ENCODE data around the gene SOBP. TPM values are rescaled to one million over a fixed set of nuclear protein-coding genes. Genes with fewer than 3 reads are reported as not detected.
A peak's percentile ranks its signal among the peaks of the same experiment; 100 is the strongest.

SOBP gene
- under 1 TPM; 0.25 to 0.26 TPM for total RNA-seq

DNA sequence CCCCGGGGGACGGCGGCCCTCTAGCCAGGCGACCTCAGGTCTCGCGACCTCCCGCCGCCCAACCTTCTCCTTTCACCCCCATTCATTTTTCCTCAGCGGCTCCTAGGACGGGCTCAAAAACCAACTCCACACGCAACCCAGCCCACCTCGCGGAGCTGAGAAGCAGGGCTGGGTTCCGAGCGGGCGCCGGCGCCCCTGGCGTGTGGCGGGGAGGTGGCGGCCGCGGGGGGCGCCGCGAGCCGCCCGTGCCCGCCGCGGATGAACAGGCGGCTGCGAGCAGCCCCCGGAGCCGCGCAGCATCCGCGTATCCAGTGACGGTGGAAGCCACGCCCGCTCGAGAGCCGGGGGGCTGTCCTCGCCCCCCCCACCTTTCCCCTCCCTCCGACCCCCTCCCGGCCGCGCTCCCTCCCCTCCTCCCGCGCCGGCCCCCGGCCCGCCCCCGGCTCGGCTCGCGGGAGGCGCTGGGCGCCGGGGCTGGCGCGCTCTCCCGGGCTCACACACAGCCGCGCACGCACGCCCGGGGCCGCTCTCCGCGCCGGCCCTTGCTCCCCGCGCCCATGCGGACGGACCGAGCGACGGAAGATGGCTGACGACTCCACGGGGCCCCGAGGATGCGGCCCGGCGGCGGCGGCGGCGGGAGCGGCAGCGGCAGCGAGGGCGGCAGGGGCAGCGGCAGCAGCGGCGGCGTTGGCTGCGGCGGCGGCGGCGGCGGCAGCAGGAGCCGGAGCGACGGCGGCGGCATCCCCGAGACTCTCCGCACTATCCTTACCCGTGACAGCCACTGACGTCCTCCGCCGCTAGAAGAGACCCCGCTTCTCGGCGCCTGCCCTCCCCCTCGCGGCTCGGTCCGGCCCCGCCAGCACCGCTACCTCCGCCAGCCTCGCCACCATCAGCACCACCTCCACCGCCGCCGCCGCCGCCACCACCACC is at the start of gene SOBP:
SOBP (plus strand) TSS at position 482 of the 930 bp plus-strand sequence. CDS start 500 bp downstream, outside the sequence.
- CTCF ChIA-PET: interaction anchor here (0.6 to 2.3 kb wide), 8 partner anchors 8 to 214 kb away, joined by 3 to 10 read pairs (median 3); partner anchors contain the start of gene PDSS2
- no peaks in the 10 kb centered on the region for H3K36me3 Mint-ChIP-seq (ENCODE audit: low read depth)
- H3K27ac Mint-ChIP-seq: no peak within 1 kb of the TSS
- H3K9me3 Mint-ChIP-seq: no peaks in the 10 kb centered on the region
- peak within 1 kb of the TSS; percentile 80 for H3K4me3 Mint-ChIP-seq
- peaks cover 46% of the 10 kb centered on the region for H3K27me3 Mint-ChIP-seq (ENCODE audit: low read depth)
- intact Hi-C loops (cut with micrococcal nuclease): loop anchor here (1.0 to 10.0 kb wide), 3 partner anchors 167 to 375 kb away; no protein-coding TSS in a partner anchor
- H3K4me1 Mint-ChIP-seq (ENCODE audit: low read depth): peaks cover 12% of the 10 kb centered on the region
- peak; percentile 28 for DNase-seq

DNA sequence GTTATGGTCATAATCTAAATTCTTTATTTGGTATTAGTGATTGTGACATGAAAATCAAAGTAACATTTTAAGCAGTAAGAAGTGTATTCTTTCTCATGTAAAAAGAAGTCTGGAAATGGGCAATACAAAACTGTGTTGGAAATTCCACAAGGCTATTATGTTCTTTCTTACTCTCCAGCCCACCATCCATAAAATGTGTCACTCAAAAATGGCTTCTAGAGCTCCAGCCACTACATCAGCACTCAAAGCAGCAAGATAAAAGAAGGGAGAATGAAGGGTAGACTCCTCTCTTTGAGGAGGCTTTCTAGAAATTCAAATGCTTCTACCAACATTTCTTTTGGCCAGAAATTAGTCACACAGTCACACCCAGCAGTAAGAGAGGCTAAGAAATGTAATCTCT is 49.0 kb upstream of the SOBP start:
- Mint-ChIP-seq H3K27ac (no peak overlapping the region), H3K4me1 (ENCODE audit: low read depth) (peaks cover 15% of the 10 kb centered on the region), H3K27me3 (ENCODE audit: low read depth) (no peaks in the 10 kb centered on the region), H3K4me3 (no peak overlapping the region), H3K9me3 (no peaks in the 10 kb centered on the region), H3K36me3 (ENCODE audit: low read depth) (peaks cover 7% of the 10 kb centered on the region)
- intact Hi-C loops (cut with micrococcal nuclease): no loop called here
- CTCF ChIA-PET: no interaction called here
- DNase-seq: no peak

- CTCF ChIA-PET: no interaction called here
- intact Hi-C loops (cut with micrococcal nuclease): no loop called here
- DNase-seq: no peak
- peaks cover 14% of the 10 kb centered on the region for H3K4me1 Mint-ChIP-seq (ENCODE audit: low read depth)
- H3K27me3 Mint-ChIP-seq (ENCODE audit: low read depth): no peaks in the 10 kb centered on the region
- peaks cover 12% of the 10 kb centered on the region for H3K36me3 Mint-ChIP-seq (ENCODE audit: low read depth)
- H3K27ac Mint-ChIP-seq: no peak overlapping the region
- H3K4me3 Mint-ChIP-seq: no peak overlapping the region
- H3K9me3 Mint-ChIP-seq: peaks cover 3% of the 10 kb centered on the region
Measured at GRCh38 chr6:107441682-107442081, 48.2 kb upstream of the SOBP start.

- H3K27ac Mint-ChIP-seq: no peak overlapping the region
Measured at GRCh38 chr6:107442938-107443607, 46.8 kb upstream of the SOBP start.

GRCh38 chr6:107443608-107444267 is 46.2 kb upstream of the SOBP start:
- intact Hi-C loops (cut with micrococcal nuclease): no loop called here
- peaks cover 18% of the 10 kb centered on the region for H3K9me3 Mint-ChIP-seq
- H3K27me3 Mint-ChIP-seq (ENCODE audit: low read depth): no peaks in the 10 kb centered on the region
- CTCF ChIA-PET: no interaction called here
- H3K4me3 Mint-ChIP-seq: no peak overlapping the region
- H3K36me3 Mint-ChIP-seq (ENCODE audit: low read depth): peaks cover 28% of the 10 kb centered on the region
- no peak overlapping the region for H3K27ac Mint-ChIP-seq
- no peak for DNase-seq
- H3K4me1 Mint-ChIP-seq (ENCODE audit: low read depth): peaks cover 9% of the 10 kb centered on the region

More at GRCh38 chr6:107442938-107443607, 46.8 kb upstream of the SOBP start:
- Mint-ChIP-seq H3K27me3 (ENCODE audit: low read depth) (no peaks in the 10 kb centered on the region), H3K4me1 (ENCODE audit: low read depth) (peaks cover 9% of the 10 kb centered on the region), H3K36me3 (ENCODE audit: low read depth) (peaks cover 23% of the 10 kb centered on the region), H3K9me3 (peaks cover 12% of the 10 kb centered on the region), H3K4me3 (no peak overlapping the region)
- DNase-seq: no peak
- intact Hi-C loops (cut with micrococcal nuclease): no loop called here
- CTCF ChIA-PET: interaction anchor here (0.7 kb wide), 1 partner anchor 465 kb away, joined by 3 read pairs; no protein-coding TSS in a partner anchor

DNA sequence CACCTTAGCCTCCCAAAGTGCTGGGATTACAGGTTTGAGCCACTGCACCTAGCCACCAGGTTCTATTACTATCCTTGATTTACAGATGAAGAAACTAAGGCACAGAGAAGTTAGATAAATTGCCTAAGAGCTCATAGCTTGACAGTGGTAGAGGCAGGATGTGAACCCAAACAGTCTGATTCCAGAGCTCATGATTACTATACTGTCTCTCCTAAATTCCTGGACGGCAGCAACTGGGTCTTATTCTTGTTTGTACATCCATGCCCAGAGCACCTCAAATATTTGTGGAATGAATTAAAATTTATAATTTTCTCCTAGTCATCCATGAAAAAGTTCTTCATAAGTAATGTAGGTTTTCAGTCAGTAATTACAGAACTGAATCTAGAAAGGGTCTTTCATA is 45.6 kb upstream of the SOBP start:
- Mint-ChIP-seq H3K4me3 (no peak overlapping the region), H3K36me3 (ENCODE audit: low read depth) (peaks cover 32% of the 10 kb centered on the region), H3K27ac (no peak overlapping the region), H3K4me1 (ENCODE audit: low read depth) (peaks cover 9% of the 10 kb centered on the region), H3K9me3 (peaks cover 22% of the 10 kb centered on the region), H3K27me3 (ENCODE audit: low read depth) (no peaks in the 10 kb centered on the region)
- DNase-seq: no peak
- CTCF ChIA-PET: no interaction called here
- intact Hi-C loops (cut with micrococcal nuclease): no loop called here

- Mint-ChIP-seq H3K9me3 (peaks cover 24% of the 10 kb centered on the region), H3K27me3 (ENCODE audit: low read depth) (no peaks in the 10 kb centered on the region), H3K4me1 (ENCODE audit: low read depth) (no peaks in the 10 kb centered on the region), H3K4me3 (no peak overlapping the region), H3K27ac (no peak overlapping the region), H3K36me3 (ENCODE audit: low read depth) (peaks cover 45% of the 10 kb centered on the region)
- CTCF ChIA-PET: no interaction called here
- intact Hi-C loops (cut with micrococcal nuclease): no loop called here
- DNase-seq: no peak
Measured at GRCh38 chr6:107447663-107448216, 42.2 kb upstream of the SOBP start.

DNA sequence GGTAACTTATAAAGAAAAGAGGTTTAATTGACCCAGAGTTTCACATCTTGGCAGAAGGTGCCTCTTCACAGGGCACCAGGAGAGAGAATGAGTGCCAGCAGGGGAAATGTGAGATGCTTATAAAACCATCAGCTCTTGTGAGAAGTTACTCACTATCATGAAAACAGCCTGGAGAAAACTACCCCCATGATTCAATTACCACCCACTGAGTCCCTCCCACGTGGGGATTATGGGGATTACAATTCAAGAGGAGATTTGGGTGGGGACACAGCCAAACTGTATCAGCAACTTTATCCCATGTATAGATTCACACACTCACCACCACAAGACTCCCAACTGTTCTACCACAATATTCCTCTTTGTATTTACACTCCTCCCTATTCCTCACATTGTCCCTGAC is 41.1 kb upstream of the SOBP start:
- intact Hi-C loops (cut with micrococcal nuclease): no loop called here
- Mint-ChIP-seq H3K9me3 (peaks cover 24% of the 10 kb centered on the region), H3K27me3 (ENCODE audit: low read depth) (no peaks in the 10 kb centered on the region), H3K4me1 (ENCODE audit: low read depth) (no peaks in the 10 kb centered on the region), H3K27ac (no peak overlapping the region), H3K4me3 (no peak overlapping the region), H3K36me3 (ENCODE audit: low read depth) (peaks cover 50% of the 10 kb centered on the region)
- CTCF ChIA-PET: no interaction called here
- no peak for DNase-seq

- Mint-ChIP-seq H3K9me3 (no peaks in the 10 kb centered on the region), H3K27ac (peak overlapping the region; percentile 87), H3K36me3 (ENCODE audit: low read depth) (peaks cover 4% of the 10 kb centered on the region), H3K4me1 (ENCODE audit: low read depth) (peaks cover 19% of the 10 kb centered on the region), H3K27me3 (ENCODE audit: low read depth) (no peaks in the 10 kb centered on the region), H3K4me3 (peak overlapping the region; percentile 80)
- peak; percentile 25 for DNase-seq
- intact Hi-C loops (cut with micrococcal nuclease): loop anchor here (1.0 to 10.0 kb wide), 11 partner anchors 30 to 1133 kb away; partner anchors contain the start of genes AFG1L, ATG5, MTRES1 and OSTM1
- CTCF ChIA-PET: interaction anchor here (0.6 to 3.2 kb wide), 8 partner anchors 19 to 1133 kb away, joined by 3 to 14 read pairs (median 3); partner anchors contain the start of gene SOBP
Measured at GRCh38 chr6:107458672-107459282, 31.1 kb upstream of the SOBP start.

DNA sequence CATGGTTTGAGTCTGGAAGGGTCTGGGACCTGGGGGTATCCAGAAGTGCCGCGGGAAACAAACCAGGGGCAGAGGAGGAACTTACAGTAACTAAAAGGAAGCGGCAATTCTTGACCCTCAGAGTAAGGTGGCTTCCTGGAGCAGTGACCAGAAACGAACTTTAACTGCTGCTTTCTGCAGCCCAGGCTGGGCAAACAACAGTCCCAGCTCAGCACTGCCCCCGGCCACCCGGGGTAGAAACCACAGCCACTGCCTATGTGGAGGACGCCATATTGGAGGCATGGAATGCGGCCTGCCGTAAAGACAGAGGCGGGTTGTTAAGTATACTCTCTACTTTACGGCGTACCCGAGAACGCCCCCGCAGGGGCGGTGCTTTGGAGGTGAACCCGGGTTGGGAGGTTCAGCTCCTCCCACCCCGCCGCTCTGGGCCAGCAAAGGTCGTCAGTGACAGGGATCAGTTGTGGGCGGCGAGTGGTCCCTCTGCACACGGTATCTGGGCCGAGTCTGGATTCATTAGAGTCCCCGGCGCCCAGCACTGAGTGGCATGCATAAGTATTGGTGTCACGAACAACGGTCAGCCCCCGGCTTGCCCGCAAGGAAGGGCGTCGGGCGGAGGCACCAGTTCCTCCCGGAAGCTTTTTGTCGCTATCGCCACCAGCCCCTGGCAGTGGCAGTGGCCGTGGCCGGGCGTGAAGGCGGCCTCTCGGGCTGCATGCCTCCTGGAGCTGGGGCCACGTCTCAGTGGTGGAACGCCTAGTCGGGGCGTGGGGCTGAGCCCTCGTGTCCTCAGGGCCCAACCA is 30.4 kb upstream of the SOBP start, which contains the start of gene PDSS2:
PDSS2 (minus strand) TSS at position 282 of the 800 bp plus-strand sequence; CDS start at position 3, 279 bp downstream.
- CTCF ChIA-PET: interaction anchor here (0.7 to 3.2 kb wide), 7 partner anchors 14 to 1133 kb away, joined by 3 to 14 read pairs (median 3); partner anchors contain the start of gene SOBP
- Mint-ChIP-seq H3K4me3 (peak within 1 kb of the TSS; percentile 80), H3K9me3 (no peaks in the 10 kb centered on the region), H3K36me3 (ENCODE audit: low read depth) (peaks cover 4% of the 10 kb centered on the region), H3K4me1 (ENCODE audit: low read depth) (peaks cover 19% of the 10 kb centered on the region), H3K27me3 (ENCODE audit: low read depth) (no peaks in the 10 kb centered on the region), H3K27ac (peak within 1 kb of the TSS; percentile 87)
- intact Hi-C loops (cut with micrococcal nuclease): loop anchor here (1.0 to 10.0 kb wide), 11 partner anchors 29 to 1134 kb away; partner anchors contain the start of genes AFG1L, ATG5, MTRES1 and OSTM1
- peak; percentile 100 for DNase-seq

All from activated naive CD4-positive, alpha-beta T cell treated with anti-CD3 and anti-CD28 coated beads for 36 hours (primary cell).